GM19452 (cell line): ENCODE measurements around the gene UBL7.
A peak's percentile ranks its signal among the peaks of the same experiment; 100 is the strongest.

ENCODE experiments used
- ATAC-seq: cut with Tn5 transposase; IDR thresholded peaks from one replicate; pipeline ENCODE4 v1.9.1; 2021; ENCODE audit not compliant: unreplicated experiment

The UBL7 gene

DNA sequence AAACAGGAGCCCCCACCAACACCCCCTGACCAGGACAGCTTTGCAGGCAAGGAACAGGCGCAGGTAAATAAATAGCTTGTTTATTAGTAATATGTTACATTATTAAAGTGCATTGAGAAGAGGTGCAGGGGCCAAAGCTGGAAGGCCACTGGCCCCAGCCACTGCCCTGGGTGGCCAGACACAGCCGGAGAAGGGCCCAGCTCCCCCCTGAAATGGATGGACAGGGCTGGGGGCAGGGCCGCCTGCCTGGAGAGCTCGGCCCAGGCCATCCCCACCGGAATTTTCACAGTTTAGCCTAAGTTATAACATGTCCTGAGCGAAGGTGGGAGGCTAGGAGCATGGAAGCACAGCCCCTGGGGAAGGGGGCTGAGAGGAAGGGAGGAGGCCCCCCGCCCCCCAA, 51.7 kb downstream of the UBL7 start:
- no peak for ATAC-seq

DNA sequence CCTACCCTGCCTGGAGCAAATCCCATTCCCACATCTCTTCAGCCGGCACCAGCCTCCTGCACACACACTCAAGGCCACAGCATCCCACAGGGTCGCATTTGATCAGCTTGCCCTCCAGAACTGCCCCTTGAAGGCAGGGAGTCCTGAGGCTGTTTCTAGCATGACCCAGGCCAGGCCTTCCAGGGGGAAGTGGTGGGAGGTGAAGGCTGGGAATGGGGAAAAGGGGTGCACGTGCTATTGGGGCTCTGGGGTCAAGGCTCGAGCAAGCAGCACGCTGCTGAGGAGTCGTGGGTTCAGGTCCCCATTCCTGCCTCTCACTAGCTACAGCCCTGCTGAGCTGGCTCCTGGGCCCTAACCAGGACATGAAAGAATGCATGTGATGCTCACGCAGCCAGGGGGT, 52.1 kb downstream of the UBL7 start:
- no peak for ATAC-seq

- no peak for ATAC-seq
These were observed 52.6 kb downstream of the UBL7 start for GRCh38 chr15:74408385-74408784.

- ATAC-seq: no peak
These were observed 53.8 kb downstream of the UBL7 start for GRCh38 chr15:74406992-74407705.

DNA sequence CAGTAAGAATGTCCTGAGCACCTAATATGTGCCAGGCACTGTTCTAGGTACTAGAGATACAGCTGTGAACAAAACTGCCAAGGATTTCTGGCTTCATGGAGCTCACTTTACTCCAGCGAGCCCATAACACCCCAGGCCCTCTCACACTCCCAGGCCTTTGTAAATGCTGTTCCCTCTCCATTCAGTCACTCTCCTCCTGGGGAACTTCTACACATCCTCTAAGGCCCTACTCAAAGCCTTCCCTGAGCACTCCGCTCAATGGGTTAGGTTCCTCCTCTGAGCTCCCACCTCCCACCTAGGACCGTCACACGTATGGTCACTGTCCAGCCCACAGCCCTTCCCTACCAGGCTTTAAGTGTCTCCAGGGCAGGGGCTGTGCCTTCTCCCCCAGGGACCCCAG, 54.4 kb downstream of the UBL7 start:
- ATAC-seq: no peak

DNA sequence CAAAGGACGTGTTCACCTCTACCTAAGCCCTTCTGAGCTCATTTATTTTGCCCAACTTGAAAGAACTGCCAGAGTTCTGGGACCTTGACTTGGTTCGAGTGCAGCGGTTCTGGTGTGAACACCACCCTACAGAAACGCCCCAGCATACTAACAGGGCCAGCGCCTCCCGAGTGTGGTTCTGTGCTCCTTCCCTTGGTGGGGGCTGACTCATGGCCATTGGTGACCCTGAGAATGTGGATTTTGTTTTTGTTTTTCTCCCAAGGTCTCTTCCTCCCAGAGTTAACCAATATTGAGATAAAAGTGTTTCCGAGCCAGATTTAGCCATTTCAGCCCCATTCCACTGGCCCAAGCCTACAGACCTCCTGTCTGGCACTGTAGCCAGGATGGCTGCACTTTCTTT, 55.1 kb downstream of the UBL7 start:
- ATAC-seq: no peak

- peak; percentile 21 for ATAC-seq
These were observed 56.9 kb downstream of the UBL7 start for GRCh38 chr15:74403991-74404563.

GRCh38 chr15:74403588-74403919, 57.4 kb downstream of the UBL7 start:
- no peak for ATAC-seq

- peak; percentile 37 for ATAC-seq
These were observed 57.9 kb downstream of the UBL7 start for GRCh38 chr15:74402873-74403587.

DNA sequence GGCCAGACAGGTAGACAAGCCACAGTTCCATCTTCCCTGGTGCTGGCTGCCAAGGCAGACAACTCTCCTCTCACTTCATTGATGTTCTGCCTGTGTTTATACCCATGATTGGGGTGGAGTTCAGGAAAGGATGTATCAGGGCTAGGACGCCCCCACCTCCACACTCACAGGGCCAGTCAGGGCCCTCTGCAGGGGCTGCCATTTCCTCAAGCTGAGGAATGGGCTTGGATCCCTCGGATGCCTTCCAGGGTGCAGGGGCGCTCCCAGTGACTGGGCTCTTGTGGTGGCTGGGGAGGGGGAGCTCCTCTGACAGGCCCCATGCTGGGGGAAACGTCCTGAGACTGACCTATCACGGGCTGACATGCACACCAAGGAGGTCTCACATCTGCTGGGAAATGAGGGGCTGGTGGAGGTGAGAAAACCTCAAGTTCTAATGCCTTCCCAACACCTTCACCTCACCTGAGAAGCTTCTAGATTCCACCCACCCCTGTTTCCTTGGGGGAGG, 58.6 kb downstream of the UBL7 start:
- ATAC-seq: no peak

DNA sequence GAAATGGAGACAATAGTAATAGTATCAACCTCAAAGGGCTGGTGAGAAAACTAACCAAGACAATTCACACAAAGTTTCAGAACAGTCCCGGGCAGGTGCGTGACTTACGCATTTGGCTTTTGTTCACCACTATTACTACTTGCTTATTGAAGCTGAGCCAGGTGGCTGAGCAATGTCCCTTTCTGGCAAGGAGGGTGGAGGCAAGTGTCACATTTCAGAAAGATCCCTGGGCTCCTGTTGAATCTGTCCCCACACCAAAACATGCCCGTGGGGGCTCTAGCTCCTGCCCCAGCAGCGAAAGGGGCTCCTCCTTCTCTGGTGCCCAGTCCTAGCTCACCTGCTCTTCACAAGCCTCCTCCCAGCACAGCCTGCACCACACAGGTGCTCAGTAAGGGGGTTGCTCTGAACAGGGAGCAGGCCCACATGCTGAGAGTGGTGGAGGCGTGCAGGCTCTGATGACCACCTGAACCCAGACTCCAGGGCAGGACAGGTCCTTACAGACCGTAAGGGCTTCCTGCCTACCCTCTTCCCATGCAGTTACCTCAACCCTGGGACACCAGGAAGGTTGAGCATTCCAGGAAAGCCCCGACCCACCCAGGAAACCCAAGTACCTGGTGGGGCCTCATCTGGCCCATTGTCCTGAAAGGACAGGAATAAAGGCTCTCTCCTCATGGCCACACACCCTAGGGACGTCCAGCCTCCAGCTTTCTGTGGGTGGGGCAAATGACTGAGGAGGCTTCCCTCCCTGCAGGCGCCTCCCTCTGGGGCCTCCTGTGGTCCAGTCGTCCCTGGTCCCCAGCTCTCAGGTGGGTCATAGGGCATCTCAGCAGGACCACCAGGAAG, 59.8 kb downstream of the UBL7 start:
- no peak for ATAC-seq

- ATAC-seq: no peak
These were observed 60.6 kb downstream of the UBL7 start for GRCh38 chr15:74400313-74400860.

DNA sequence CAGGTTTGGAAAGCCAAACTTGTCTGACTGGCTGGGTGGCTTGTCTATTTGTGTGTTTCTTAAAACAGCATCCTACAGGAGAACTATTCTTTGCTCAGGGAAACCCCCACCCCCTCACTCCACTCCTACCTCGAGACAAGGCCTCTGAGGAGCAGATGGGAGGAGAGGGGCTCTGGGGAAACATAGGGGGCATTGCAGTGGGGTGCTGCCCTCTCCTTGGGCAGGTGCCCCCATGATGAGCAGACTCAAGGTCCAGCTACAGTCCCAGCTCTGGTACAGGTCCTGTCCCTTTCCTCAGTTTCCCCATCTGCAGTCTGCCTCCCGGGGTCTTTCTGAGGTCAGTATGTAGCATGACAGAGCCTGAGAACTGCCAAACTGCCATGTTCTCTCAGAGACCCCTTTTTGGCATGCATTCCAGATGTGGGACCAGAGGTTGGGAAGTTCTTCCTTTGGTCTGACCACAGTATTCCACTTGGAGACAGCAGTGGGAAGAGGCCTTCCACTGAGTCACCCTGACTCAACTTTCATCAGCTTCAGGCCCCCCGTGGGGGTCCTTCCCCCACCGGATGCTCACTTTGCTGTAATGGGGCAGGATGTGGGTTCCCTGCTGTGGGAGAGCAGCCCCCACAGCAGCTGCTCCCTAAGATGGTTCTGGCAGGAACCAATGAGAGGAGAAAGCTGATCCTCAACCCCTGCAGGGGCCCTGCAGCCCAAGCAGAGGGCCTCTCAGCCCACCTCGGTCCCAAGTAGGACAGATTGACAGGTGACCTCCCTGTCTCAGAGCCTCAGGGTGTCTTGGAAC, 61.2 kb downstream of the UBL7 start:
- ATAC-seq: no peak

- ATAC-seq: no peak
These were observed 61.9 kb downstream of the UBL7 start for GRCh38 chr15:74399100-74399499.

- no peak for ATAC-seq
These were observed 62.8 kb downstream of the UBL7 start for GRCh38 chr15:74398183-74398582.

DNA sequence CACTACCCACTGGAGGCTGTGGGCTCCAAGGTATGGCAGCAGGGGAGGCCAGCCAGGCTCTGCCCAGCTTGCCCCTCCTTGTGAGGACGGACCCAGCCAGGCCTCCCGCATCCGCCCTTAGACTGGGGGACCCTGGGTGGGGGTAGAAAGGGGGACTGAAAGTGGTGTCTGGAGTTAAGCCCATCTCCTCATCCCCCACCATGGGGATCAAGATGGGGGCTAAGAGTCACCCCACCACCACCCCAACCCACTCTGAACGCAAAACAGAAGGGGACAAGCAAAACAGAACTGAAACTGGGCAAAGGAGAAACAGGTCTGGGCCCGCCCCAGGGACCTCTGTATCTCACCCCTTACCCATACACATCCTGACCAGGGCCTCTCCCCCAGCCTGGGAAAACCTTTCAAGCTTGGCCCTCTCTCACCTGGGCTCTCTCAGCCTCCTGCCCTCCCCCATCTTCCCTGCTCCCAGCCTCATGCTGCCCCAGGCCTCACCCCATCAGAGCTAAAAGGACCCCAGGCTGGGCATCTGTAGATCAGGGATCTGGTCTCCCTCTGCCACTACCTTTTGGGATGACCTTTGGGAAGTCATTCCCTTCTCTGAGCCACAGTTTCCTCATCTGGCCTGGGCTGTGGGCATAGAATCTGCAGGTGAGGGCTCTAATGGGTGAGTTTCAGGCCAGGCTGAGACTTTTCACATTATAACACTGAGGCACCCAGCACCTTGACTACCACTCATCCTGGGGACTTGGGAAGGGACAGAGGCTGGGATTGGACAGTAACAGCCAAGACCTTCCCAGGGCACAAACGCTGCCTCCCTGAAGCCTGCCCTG, 63.5 kb downstream of the UBL7 start:
- peak; percentile 32 for ATAC-seq

GRCh38 chr15:74396445-74397238, 64.3 kb downstream of the UBL7 start:
- no peak for ATAC-seq

GRCh38 chr15:74396146-74396438, 64.9 kb downstream of the UBL7 start:
- no peak for ATAC-seq
